ENCODE data around the gene SLC5A11.

Gene SLC5A11

GRCh38 chr16:24930440-24930839 lies 84.7 kb downstream of the SLC5A11 start:
- TF ChIP-seq, protein P1, sequence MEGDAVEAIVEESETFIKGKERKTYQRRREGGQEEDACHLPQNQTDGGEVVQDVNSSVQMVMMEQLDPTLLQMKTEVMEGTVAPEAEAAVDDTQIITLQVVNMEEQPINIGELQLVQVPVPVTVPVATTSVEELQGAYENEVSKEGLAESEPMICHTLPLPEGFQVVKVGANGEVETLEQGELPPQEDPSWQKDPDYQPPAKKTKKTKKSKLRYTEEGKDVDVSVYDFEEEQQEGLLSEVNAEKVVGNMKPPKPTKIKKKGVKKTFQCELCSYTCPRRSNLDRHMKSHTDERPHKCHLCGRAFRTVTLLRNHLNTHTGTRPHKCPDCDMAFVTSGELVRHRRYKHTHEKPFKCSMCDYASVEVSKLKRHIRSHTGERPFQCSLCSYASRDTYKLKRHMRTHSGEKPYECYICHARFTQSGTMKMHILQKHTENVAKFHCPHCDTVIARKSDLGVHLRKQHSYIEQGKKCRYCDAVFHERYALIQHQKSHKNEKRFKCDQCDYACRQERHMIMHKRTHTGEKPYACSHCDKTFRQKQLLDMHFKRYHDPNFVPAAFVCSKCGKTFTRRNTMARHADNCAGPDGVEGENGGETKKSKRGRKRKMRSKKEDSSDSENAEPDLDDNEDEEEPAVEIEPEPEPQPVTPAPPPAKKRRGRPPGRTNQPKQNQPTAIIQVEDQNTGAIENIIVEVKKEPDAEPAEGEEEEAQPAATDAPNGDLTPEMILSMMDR (IDR thresholded peaks at IDR 0.05; ENCODE audit: insufficient read depth, low read depth, low read length, missing control alignments): no peak
- no peak overlapping the region for H3K4me3 ChIP-seq (ENCODE audit: low read length)
- DNase-seq (ENCODE audit: low read depth): no peak

DNA sequence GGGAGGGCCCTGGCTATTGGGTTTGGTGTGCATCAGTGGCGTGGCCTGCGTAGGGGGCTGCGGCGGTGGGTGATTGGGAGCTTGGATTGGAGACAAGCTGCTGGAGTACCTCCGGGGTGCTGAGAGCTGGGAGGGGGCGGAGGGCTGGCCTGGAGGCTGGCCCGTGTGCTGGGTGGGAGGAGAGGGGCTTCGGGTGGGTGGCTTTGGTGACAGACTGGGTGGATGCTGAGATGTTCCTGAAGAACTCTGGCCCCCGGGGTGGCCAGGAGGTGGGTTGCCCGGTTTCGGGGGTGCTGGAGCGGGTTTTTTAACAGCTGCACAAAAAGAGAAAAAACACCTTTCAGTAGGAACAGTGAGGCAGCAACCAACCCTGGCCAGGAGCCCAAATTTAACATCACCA lies 85.3 kb downstream of the SLC5A11 start:
- no peak for DNase-seq (ENCODE audit: low read depth)
- no peak overlapping the region for H3K4me3 ChIP-seq (ENCODE audit: low read length)
- TF ChIP-seq, protein P1 (IDR thresholded peaks at IDR 0.05; ENCODE audit: insufficient read depth, low read depth, low read length, missing control alignments): no peak

GRCh38 chr16:24935336-24935735 lies 89.6 kb downstream of the SLC5A11 start:
- H3K4me3 ChIP-seq (ENCODE audit: low read length): no peak overlapping the region
- TF ChIP-seq, protein P1 (IDR thresholded peaks at IDR 0.05; ENCODE audit: insufficient read depth, low read depth, low read length, missing control alignments): no peak
- DNase-seq (ENCODE audit: low read depth): no peak

GRCh38 chr16:24936151-24936550 lies 90.4 kb downstream of the SLC5A11 start:
- no peak overlapping the region for H3K4me3 ChIP-seq (ENCODE audit: low read length)
- TF ChIP-seq, protein P1 (IDR thresholded peaks at IDR 0.05; ENCODE audit: insufficient read depth, low read depth, low read length, missing control alignments): no peak

DNA sequence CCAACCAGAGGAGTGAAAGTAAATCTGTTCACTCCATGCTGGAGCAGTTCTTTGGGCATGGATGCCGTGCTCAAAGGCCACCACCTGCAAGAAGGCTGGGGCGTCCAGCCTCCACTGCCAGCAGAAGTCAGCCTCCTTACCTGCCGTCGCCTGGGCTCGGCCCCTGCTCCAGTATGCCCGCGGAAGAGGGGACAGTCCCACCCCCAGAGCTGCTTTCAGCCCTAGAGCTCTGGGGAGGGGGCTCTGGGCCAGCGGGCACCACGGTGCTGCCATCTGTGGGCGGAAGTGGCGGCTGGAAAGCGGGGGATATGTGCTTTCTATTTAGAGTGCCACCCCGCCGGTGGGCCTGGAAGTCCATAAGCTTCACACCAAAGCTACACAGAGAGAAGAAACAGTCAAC lies 93.5 kb downstream of the SLC5A11 start:
- H3K4me3 ChIP-seq (ENCODE audit: low read length): no peak overlapping the region
- TF ChIP-seq, protein P1 (IDR thresholded peaks at IDR 0.05; ENCODE audit: insufficient read depth, low read depth, low read length, missing control alignments): no peak
- DNase-seq (ENCODE audit: low read depth): no peak

More at GRCh38 chr16:24936151-24936550, 90.4 kb downstream of the SLC5A11 start:
- no peak for DNase-seq (ENCODE audit: low read depth)

DNA sequence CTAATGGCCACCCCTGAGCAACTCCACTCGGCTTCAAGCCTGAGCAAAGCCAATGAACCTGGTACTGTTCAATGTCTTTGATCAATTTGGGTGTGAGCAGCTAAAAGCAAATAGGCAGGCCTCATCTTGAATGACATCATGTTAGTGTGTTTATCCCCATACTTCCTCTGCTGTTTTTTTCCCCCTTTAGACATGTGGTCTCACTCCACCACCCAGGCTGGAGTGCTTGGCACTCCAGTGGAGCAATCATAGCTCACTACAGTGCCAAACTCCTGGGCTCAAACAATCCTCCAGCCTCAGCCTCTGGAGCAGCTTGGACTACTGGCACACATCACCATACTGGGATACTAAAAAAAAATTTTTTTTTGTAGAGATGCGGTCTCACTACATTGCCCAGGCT lies 94.0 kb downstream of the SLC5A11 start:
- TF ChIP-seq, protein P1 (IDR thresholded peaks at IDR 0.05; ENCODE audit: insufficient read depth, low read depth, low read length, missing control alignments): no peak
- no peak for DNase-seq (ENCODE audit: low read depth)
- H3K4me3 ChIP-seq (ENCODE audit: low read length): no peak overlapping the region

DNA sequence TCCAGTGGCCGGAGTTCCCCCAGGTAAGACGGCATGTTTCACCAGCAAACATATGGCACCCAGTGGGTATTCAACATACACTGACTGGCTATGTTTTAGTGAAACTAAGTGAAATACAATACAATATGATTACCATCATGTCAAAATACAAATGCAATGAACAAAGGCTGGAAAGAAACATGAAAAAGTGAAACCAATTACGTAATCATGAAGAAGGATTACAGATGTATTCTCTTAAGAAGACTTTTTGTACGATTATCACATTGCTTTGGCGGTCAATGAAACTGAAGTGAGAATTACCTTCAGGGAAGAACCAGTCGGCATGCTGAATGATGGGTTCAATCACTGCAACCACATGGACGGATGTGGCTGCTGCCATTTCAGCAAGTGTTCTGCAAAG lies 97.7 kb downstream of the SLC5A11 start:
- H3K4me3 ChIP-seq (ENCODE audit: low read length): no peak overlapping the region
- TF ChIP-seq, protein P1 (IDR thresholded peaks at IDR 0.05; ENCODE audit: insufficient read depth, low read depth, low read length, missing control alignments): no peak
- no peak for DNase-seq (ENCODE audit: low read depth)
